Retinal pigment epithelial cell (primary cell): ENCODE results near the gene PSMC2.
"Not testable (repeated sequence)": the region's sequence is repeated elsewhere in the genome, so short reads cannot be mapped to it uniquely, and the experiment has no call there.

Source experiments
- DNase-seq: peaks from one replicate; pipeline ENCODE4 v3.0.0-alpha.2; 2010; ENCODE audit warnings: low read depth
- H3K4me3 ChIP-seq: 2 replicates; pipeline ENCODE4 v1.5.1; 2011; ENCODE audit warnings: mild to moderate bottlenecking, low read length, control low read depth, moderate library complexity
- TF ChIP-seq, protein P1 (sequence below): conservative IDR thresholded peaks from 2 replicates; pipeline ENCODE4 v1.5.1; 2011; ENCODE audit warnings: low read depth, low read length, control low read depth, inconsistent platforms

The PSMC2 gene

DNA sequence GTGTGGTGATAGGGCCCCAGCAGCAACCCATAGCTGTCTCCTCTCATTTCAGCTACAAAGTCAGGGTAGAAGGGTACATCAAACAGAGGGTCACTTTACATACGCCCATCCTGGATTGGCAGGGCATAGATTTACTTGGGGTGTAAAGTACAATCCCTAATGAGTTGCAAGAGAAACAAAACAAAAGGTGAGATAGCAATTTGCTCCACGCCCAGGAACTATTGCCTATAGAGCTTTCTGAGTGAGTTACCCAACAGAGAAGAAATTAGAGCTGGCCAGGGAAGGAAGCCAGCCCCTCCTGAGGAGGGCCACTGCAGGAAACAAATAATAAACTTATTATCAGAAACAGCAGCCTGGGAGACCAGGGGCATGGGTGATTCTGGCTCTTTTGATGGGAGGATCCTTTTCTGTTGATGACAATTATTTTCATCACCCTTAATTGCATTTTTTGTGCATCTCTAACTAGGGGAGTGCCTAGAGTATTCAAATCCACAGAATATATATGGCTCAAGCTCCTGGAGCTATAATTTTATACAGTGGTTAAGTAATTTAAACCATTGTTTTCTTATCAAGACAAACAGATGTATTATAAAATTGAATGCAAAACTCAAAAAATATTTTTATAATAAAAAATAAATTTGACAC is 51.2 kb downstream of the PSMC2 start:
- no peak overlapping the region for H3K4me3 ChIP-seq
- TF ChIP-seq, protein P1, sequence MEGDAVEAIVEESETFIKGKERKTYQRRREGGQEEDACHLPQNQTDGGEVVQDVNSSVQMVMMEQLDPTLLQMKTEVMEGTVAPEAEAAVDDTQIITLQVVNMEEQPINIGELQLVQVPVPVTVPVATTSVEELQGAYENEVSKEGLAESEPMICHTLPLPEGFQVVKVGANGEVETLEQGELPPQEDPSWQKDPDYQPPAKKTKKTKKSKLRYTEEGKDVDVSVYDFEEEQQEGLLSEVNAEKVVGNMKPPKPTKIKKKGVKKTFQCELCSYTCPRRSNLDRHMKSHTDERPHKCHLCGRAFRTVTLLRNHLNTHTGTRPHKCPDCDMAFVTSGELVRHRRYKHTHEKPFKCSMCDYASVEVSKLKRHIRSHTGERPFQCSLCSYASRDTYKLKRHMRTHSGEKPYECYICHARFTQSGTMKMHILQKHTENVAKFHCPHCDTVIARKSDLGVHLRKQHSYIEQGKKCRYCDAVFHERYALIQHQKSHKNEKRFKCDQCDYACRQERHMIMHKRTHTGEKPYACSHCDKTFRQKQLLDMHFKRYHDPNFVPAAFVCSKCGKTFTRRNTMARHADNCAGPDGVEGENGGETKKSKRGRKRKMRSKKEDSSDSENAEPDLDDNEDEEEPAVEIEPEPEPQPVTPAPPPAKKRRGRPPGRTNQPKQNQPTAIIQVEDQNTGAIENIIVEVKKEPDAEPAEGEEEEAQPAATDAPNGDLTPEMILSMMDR, result no peak
- DNase-seq, result no peak

DNA sequence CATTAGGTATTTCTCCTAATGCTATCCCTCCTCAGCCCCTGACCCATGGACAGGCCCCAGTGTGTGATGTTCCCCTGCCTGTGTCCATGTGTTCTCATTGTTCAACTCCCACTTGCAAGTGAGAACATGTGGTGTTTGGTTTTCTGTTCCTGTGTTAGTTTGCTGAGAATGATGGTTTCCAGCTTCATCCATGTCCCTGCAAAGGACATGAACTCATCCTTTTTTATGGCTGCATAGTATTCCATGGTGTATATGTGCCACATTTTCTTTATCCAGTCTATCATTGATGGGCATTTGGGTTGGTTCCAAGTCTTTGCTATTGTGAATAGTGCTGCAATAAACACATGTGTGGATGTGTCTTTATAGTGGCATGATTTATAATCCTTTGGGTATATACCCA is 52.2 kb downstream of the PSMC2 start:
- DNase-seq, H3K4me3 ChIP-seq: not testable (repeated sequence)

DNA sequence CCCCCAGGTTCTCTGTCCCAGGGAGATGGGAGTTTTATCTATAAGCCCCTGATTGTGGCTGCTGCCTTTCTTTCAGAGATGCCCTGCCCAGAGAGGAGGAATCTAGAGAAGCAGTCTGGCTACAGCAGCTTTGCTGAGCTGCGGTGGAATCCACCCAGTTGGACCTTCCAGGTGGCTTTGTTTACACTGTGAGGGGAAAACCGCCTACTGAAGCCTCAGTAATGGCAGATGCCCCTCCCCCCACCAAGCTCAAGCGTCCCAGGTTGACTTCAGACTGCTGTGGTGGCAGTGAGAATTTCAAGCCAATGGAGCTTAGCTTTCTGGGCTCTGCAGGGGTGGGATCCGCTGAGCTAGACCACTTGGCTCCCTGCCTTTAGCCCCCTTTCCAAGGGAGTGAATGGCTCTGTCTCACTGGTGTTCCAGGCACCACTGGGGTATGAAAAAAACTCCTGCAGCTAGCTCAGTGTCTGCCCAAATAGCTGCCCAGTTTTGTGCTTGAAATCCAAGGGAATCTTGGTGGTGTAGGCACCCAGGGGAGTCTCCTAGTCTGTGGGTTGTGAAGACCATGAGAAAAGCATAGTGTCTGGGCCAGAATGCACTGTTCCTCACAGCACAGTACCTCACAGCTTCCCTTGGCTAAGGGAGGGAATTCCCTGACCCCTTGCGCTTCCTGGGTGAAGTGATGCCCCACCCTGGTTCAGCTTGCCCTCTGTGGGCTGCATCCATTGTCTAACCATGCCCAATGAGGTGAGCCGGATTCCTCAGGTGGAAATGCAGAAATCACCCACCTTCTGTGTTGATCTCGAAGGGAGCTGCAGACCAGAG is 58.6 kb downstream of the PSMC2 start:
- not testable (repeated sequence) for DNase-seq, H3K4me3 ChIP-seq

DNA sequence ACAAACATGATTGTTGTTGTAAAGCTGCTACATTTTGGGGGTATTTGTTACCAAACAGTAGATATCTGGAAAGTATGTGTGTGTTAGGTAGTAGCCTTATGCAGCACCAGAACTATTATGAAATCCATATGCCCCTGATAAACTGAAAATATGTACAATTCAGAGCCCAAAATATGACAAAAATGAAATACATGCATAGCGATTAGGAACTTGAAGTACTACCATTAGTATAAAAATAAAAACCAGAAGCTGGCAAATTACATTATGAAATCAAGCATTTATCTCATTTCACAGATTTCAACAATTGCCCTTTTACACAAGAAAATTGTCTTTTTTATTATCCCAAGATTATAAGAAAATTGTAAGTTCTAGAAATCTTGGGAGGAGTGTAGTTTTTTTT is 64.7 kb downstream of the PSMC2 start:
- TF ChIP-seq, protein P1, result no peak
- H3K4me3 ChIP-seq, result no peak overlapping the region
- DNase-seq, result no peak

DNA sequence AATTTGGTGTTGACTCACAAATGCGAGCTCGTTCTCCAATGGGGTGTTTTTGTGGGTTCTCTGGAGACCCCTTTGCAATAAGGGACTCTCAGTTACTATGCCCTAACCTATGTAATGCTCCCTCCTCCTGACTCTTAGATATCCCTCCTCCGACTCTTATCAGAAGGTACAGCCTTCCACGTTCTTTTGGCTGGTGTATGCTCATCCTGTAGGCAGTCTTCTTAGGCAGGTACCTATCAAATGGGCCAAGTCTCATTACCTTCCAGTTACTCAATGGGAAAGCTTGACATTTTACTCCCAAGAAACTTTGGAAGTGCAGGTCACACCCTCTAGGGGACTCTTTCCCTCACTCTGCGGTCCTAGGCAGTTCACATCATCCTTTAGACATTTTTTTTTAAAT is 66.0 kb downstream of the PSMC2 start:
- DNase-seq, result no peak
- TF ChIP-seq, protein P1, result no peak
- no peak overlapping the region for H3K4me3 ChIP-seq

DNA sequence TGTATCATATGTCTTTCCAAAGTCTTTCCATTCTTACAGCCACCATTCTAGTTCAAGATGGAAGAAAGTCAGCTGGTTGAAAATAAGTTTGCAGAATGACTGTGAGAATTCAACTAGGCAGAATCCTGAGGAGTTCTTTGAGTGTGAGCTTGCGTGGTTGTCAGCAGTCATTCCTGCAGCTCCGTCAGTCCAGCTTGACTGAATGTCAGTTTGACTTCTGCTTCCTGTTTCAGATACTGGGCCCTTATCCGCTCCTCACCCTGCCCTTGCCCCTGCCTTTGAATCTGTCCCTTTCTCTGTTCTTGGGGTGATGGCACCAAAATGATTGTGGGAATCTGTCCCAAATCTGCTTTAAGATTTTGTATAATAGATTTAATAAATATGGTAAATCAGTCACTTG is 70.8 kb downstream of the PSMC2 start:
- no peak for DNase-seq
- TF ChIP-seq, protein P1, result no peak
- H3K4me3 ChIP-seq, result no peak overlapping the region
